Mesodermal cell (in vitro differentiated cells): ENCODE measurements around the gene PLCB3.
"Not testable (repeated sequence)": the region's sequence is repeated elsewhere in the genome, so short reads cannot be mapped to it uniquely, and the experiment has no call there.

Source experiments
- H3K27ac ChIP-seq: 2 replicates; pipeline ENCODE4 v1.7.0; 2013; ENCODE audit warnings: mild to moderate bottlenecking, low read depth, low read length, moderate library complexity; ENCODE audit not compliant: severe bottlenecking
- H3K36me3 ChIP-seq: 2 replicates; pipeline ENCODE4 v1.7.1; 2013; ENCODE audit warnings: mild to moderate bottlenecking, low read length, moderate library complexity; ENCODE audit not compliant: control insufficient read depth, insufficient read depth
- H3K4me1 ChIP-seq: one replicate; pipeline ENCODE4 v1.7.1; 2013; ENCODE audit warnings: mild to moderate bottlenecking, low read length; ENCODE audit not compliant: insufficient read depth, control insufficient read depth, poor library complexity, severe bottlenecking
- H3K4me3 ChIP-seq: 2 replicates; pipeline ENCODE4 v1.7.0; 2013; ENCODE audit warnings: low read length, control low read depth, mild to moderate bottlenecking; ENCODE audit not compliant: insufficient read depth, poor library complexity, severe bottlenecking; ENCODE audit errors: extremely low read depth
- H3K9me3 ChIP-seq: 2 replicates; pipeline ENCODE4 v1.7.1; 2013; ENCODE audit warnings: mild to moderate bottlenecking, low read length, moderate library complexity; ENCODE audit not compliant: control insufficient read depth
- WGBS, 2 experiments: methylation state at CpG; one replicate each; pipeline ENCODE4 v1.1.5; 2013; ENCODE audit warnings: missing lambda C conversion rate in 2 of 2; ENCODE audit not compliant: insufficient coverage in 2 of 2; 5-methylcytosine and 5-hydroxymethylcytosine counted together

PLCB3 gene

GRCh38 chr11:64314146-64314804, 62.9 kb downstream of the PLCB3 start:
- Histone ChIP-seq H3K27ac (no peak overlapping the region), H3K4me1 (peaks cover 4% of the 10 kb centered on the region), H3K4me3 (no peak overlapping the region), H3K9me3 (no peaks in the 10 kb centered on the region), H3K36me3 (peaks cover 29% of the 10 kb centered on the region)
- 88 to 96% methylated on average over 9 to 17 of the region's 19 CpGs for WGBS, 2 experiments

DNA sequence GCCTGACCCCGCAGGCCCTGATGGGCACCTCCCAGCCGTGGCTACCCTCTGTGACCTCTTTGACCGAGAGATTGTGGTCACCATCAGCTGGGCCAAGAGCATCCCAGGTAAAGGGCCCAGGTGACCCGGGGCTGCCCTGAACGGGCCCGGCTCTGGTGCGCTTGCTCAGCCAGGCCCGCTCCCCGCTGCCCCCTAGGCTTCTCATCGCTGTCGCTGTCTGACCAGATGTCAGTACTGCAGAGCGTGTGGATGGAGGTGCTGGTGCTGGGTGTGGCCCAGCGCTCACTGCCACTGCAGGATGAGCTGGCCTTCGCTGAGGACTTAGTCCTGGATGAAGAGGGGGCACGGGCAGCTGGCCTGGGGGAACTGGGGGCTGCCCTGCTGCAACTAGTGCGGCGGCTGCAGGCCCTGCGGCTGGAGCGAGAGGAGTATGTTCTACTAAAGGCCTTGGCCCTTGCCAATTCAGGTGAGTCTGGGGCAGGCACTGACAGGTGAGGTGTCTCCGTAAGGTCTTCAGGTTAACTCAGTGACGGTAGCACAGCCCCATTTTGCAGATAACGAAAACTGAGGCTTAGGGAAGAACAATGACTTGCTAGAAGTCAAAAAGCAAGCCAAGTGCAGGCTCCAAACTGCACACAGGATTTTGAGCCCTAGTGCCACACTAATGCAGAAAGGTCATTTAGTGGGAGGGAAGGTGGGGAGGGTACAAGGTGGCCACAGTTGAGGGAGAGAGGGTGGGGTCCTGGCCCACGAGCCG, 63.7 kb downstream of the PLCB3 start:
- no peaks in the 10 kb centered on the region for H3K9me3 ChIP-seq
- no peak overlapping the region for H3K4me3 ChIP-seq
- no peak overlapping the region for H3K27ac ChIP-seq
- peaks cover 8% of the 10 kb centered on the region for H3K4me1 ChIP-seq
- 90 to 94% methylated on average over 21 to 23 of the region's 24 CpGs for WGBS, 2 experiments
- H3K36me3 ChIP-seq: peaks cover 35% of the 10 kb centered on the region

DNA sequence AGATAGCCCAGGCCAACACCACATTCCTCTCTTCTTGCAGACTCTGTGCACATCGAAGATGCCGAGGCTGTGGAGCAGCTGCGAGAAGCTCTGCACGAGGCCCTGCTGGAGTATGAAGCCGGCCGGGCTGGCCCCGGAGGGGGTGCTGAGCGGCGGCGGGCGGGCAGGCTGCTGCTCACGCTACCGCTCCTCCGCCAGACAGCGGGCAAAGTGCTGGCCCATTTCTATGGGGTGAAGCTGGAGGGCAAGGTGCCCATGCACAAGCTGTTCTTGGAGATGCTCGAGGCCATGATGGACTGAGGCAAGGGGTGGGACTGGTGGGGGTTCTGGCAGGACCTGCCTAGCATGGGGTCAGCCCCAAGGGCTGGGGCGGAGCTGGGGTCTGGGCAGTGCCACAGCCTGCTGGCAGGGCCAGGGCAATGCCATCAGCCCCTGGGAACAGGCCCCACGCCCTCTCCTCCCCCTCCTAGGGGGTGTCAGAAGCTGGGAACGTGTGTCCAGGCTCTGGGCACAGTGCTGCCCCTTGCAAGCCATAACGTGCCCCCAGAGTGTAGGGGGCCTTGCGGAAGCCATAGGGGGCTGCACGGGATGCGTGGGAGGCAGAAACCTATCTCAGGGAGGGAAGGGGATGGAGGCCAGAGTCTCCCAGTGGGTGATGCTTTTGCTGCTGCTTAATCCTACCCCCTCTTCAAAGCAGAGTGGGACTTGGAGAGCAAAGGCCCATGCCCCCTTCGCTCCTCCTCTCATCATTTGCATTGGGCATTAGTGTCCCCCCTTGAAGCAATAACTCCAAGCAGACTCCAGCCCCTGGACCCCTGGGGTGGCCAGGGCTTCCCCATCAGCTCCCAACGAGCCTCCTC, 64.6 kb downstream of the PLCB3 start:
- 92 to 94% methylated on average over 14 to 20 of the region's 25 CpGs for WGBS, 2 experiments
- H3K4me1 ChIP-seq, H3K9me3 ChIP-seq, H3K27ac ChIP-seq: not testable (repeated sequence)
- peaks cover 32% of the 10 kb centered on the region for H3K36me3 ChIP-seq
- peak overlapping the region; percentile 95 for H3K4me3 ChIP-seq

DNA sequence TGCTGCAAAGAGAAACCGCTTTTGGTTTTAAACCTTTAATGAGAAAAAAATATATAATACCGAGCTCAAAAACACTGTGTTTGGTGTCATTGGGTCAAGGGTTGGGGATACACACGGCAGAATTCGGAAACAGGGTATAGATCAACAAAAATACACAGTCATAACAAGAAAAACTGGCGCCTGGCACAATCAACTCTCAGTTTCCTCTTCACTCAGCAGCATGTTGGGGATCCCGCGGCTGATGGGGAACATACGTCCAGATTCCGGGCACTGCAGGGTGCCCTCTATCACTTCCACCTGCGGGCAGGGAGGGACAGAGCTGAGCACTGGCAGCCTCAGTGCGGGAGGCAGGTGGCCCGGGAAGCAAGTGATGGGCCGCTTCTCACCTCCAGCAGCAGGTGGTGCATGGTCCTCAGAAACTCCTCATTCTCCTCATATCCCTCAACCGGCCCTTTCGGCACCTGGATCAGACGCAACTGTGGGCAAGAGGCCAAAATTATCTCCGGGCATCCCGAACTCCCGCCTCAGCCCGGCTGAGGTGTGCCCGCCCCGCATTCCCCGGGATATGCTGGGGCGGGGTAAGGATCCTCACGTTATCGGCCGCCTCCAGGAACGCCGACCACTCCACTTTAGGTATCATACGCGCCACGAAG, 65.5 kb downstream of the PLCB3 start:
- 3 to 5% methylated on average over 16 to 22 of the region's 32 CpGs for WGBS, 2 experiments
- H3K4me3 ChIP-seq: peak overlapping the region; percentile 95

DNA sequence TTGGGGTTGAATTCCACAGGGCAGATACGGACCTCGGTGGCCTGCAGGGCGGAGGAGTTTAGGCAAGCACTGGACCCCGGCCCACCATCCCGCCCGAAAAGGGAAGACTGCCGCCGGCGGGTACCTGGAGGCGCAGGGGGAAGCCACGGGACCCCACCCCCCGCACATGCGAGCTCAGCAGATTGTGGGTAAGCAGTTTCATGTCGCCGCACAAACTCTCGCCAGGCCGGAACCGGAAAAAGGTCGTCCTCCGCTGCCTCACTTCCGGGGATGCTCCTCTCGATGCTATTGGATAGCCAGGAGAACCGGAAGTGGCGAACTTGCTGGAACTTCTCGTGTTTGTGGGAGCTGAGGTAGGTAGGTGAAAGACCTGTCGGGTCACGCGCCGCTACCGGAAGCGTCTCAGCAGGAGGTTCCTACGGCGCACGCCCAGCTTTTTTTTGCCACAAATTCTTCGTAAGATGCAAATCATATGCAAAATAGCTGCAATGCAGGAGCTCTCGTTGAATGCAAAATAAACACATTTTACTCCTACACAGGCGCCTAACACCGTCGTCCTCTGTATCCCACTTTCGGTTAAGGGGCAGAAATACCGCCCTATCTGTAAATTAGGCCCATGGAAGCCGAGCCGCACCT, 66.1 kb downstream of the PLCB3 start, which contains the start of gene TRMT112:
TRMT112 (minus strand) TSS at position 235 of the 636 bp plus-strand sequence; CDS start at position 202, 33 bp downstream.
- peaks cover 8% of the 10 kb centered on the region for H3K4me1 ChIP-seq
- WGBS, 2 experiments: 0 to 1% methylated on average over 36 to 42 of the region's 43 CpGs
- H3K27ac ChIP-seq: peak within 1 kb of the TSS; percentile 97
- H3K4me3 ChIP-seq: peak within 1 kb of the TSS; percentile 95
- peaks cover 39% of the 10 kb centered on the region for H3K36me3 ChIP-seq
- no peaks in the 10 kb centered on the region for H3K9me3 ChIP-seq

More for the DNA sequence above, 65.5 kb downstream of the PLCB3 start:
- H3K9me3 ChIP-seq: no peaks in the 10 kb centered on the region
- peak overlapping the region; percentile 97 for H3K27ac ChIP-seq
- H3K4me1 ChIP-seq: peaks cover 8% of the 10 kb centered on the region
- peaks cover 33% of the 10 kb centered on the region for H3K36me3 ChIP-seq

GRCh38 chr11:64317961-64318765, 66.8 kb downstream of the PLCB3 start, which contains the start of gene PRDX5:
Gene PRDX5 (plus strand): TSS chr11:64318121. CDS start chr11:64318216, 95 bp downstream.
- Histone ChIP-seq H3K36me3 (peaks cover 45% of the 10 kb centered on the region), H3K27ac (peak within 1 kb of the TSS; percentile 97), H3K4me1 (peaks cover 12% of the 10 kb centered on the region), H3K4me3 (peak within 1 kb of the TSS; percentile 95), H3K9me3 (no peaks in the 10 kb centered on the region)
- 0 to 1% methylated on average over 39 to 57 of the region's 61 CpGs for WGBS, 2 experiments
